ENCODE measurements around the gene PHOX2A. TPM values are rescaled to one million over a fixed set of nuclear protein-coding genes. Genes with fewer than 3 reads are reported as not detected.

The PHOX2A gene
- total and polyA plus RNA-seq, 11 donors, result not detected

DNA sequence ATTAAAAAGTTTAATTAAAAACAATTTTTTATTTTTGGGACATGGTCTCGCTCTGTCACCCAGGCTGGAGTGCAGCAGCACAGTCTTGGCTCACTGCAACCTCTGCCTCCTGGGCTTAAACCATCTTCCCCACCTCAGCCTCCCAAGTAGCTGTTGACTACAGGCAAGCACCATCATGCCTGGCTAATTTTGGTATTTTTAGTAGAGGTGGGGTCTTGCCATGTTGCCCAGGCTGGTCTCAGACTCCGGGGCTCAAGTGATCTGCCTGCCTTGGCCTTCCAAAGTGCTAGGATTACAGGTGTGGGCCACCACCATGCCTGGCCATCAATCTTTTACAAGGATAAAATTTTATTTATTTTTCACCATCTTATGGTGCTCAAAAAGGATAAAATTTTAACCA is 43.3 kb upstream of the PHOX2A start:
- TF ChIP-seq, protein P1, sequence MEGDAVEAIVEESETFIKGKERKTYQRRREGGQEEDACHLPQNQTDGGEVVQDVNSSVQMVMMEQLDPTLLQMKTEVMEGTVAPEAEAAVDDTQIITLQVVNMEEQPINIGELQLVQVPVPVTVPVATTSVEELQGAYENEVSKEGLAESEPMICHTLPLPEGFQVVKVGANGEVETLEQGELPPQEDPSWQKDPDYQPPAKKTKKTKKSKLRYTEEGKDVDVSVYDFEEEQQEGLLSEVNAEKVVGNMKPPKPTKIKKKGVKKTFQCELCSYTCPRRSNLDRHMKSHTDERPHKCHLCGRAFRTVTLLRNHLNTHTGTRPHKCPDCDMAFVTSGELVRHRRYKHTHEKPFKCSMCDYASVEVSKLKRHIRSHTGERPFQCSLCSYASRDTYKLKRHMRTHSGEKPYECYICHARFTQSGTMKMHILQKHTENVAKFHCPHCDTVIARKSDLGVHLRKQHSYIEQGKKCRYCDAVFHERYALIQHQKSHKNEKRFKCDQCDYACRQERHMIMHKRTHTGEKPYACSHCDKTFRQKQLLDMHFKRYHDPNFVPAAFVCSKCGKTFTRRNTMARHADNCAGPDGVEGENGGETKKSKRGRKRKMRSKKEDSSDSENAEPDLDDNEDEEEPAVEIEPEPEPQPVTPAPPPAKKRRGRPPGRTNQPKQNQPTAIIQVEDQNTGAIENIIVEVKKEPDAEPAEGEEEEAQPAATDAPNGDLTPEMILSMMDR (IDR thresholded peaks at IDR 0.05), result no peak
- TF ChIP-seq POLR2A (IDR thresholded peaks at IDR 0.05), result no peak
- ATAC-seq (no peak), DNase-seq (no peak)
- Histone ChIP-seq H3K4me3 (no peak overlapping the region), H3K27ac (no peak overlapping the region), H3K36me3 (peaks cover 0 to 4% (median 0%) of the 10 kb centered on the region in 9 donors), H3K27me3 (peaks cover 0 to 11% (median 0%) of the 10 kb centered on the region in 9 donors), H3K4me1 (no peaks in the 10 kb centered on the region), H3K9me3 (no peaks in the 10 kb centered on the region)
- WGBS, 4 donors, result 92 to 97% (median 94%) methylated on average over 2 of the region's 2 CpGs
- intact Hi-C loops (cut with DNase I), result no loop called here

DNA sequence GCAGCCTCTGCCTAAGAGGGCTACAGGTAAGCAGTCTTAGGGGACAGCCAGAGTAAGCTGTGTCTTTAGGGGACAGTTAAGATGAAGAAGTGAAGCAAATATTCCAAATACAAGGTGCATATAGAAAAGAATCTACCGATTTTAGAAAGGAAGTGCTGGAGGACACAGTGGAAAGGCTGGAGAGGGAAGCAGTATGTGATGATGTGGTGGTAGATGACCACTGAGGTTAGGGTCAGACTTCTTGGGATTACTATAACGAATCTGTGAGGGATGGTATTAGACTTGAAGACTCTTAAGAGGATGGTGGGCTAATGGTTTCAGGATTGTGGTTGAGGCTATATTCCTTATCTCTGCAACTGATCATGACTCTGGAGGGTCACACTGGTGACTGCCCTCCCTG is 40.0 kb upstream of the PHOX2A start:
- no peak for ATAC-seq
- DNase-seq, result no peak
- Histone ChIP-seq H3K27ac (no peak overlapping the region), H3K4me1 (no peaks in the 10 kb centered on the region), H3K27me3 (peaks cover 0 to 18% (median 0%) of the 10 kb centered on the region in 9 donors), H3K9me3 (no peaks in the 10 kb centered on the region), H3K4me3 (no peak overlapping the region), H3K36me3 (no peaks in the 10 kb centered on the region)
- TF ChIP-seq POLR2A (IDR thresholded peaks at IDR 0.05), result no peak
- TF ChIP-seq, protein P1 (IDR thresholded peaks at IDR 0.05), result no peak
- intact Hi-C loops (cut with DNase I), result no loop called here
- WGBS, 4 donors, result 71 to 81% (median 78%) methylated on average over 2 of the region's 2 CpGs

DNA sequence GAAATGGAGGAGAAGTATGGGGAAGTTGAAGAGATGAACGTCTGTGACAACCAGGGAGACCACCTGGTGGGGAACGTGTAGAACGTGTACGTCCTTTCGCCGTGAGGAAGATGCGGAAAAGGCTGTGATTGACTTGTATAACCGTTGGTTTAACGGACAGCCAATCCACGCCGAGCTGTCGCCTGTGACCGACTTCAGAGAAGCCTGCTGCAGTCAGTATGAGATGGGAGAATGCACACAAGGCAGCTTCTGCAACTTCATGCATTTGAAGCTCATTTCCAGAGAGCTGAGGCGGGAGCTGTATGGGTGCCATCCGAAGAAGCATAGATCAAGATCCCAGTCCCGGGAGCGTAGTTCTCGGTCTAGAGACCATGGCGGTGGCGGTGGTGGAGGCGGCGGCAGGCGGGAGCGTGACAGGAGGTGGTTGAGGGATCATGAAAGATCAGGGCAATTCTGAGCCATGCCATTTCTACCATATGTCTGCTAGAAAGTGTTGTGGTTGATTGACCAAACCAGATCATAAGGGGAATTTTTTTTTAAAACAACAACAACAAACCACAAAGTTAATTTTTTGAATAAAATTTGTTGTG is 36.8 kb upstream of the PHOX2A start:
- Histone ChIP-seq H3K4me1 (no peaks in the 10 kb centered on the region), H3K9me3 (no peaks in the 10 kb centered on the region), H3K27me3 (peaks cover 0 to 18% (median 0%) of the 10 kb centered on the region in 9 donors), H3K36me3 (no peaks in the 10 kb centered on the region), H3K4me3 (no peak overlapping the region), H3K27ac (no peak overlapping the region)
- TF ChIP-seq, protein P1 (IDR thresholded peaks at IDR 0.05), result no peak
- TF ChIP-seq POLR2A (IDR thresholded peaks at IDR 0.05), result no peak
- DNase-seq (no peak), ATAC-seq (no peak)
- 91 to 95% (median 93%) methylated on average over 24 of the region's 24 CpGs for WGBS, 4 donors
- intact Hi-C loops (cut with DNase I), result no loop called here

DNA sequence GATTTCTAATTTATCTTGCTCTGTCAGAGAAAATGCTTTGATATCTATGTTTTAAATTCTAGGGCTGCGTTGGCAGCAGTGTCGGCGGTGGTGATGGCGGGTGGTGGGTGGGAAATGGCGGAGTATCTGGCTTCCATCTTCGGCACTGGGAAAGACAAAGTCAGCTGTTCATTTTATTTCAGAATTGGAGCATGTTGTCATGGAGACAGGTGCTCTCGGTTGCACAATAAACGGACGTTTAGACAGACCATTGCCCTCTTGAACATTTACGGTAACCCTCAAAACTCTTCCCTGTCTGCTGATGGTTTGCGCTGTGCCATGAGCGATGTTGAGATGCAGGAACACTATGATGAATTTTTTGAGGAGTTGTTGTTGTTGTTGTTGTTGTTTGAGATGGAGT is 36.1 kb upstream of the PHOX2A start:
- DNase-seq (no peak), ATAC-seq (no peak)
- TF ChIP-seq, protein P1 (IDR thresholded peaks at IDR 0.05), result no peak
- no peak for TF ChIP-seq POLR2A (IDR thresholded peaks at IDR 0.05)
- Histone ChIP-seq H3K27me3 (peaks cover 0 to 18% (median 0%) of the 10 kb centered on the region in 9 donors), H3K4me3 (no peak overlapping the region), H3K27ac (no peak overlapping the region), H3K4me1 (no peaks in the 10 kb centered on the region), H3K9me3 (no peaks in the 10 kb centered on the region), H3K36me3 (no peaks in the 10 kb centered on the region)
- intact Hi-C loops (cut with DNase I), result no loop called here
- 90 to 95% (median 93%) methylated on average over 12 of the region's 12 CpGs for whole genome bisulfite sequencing, 4 donors
